ENCODE data around the gene MSI2.

DNA sequence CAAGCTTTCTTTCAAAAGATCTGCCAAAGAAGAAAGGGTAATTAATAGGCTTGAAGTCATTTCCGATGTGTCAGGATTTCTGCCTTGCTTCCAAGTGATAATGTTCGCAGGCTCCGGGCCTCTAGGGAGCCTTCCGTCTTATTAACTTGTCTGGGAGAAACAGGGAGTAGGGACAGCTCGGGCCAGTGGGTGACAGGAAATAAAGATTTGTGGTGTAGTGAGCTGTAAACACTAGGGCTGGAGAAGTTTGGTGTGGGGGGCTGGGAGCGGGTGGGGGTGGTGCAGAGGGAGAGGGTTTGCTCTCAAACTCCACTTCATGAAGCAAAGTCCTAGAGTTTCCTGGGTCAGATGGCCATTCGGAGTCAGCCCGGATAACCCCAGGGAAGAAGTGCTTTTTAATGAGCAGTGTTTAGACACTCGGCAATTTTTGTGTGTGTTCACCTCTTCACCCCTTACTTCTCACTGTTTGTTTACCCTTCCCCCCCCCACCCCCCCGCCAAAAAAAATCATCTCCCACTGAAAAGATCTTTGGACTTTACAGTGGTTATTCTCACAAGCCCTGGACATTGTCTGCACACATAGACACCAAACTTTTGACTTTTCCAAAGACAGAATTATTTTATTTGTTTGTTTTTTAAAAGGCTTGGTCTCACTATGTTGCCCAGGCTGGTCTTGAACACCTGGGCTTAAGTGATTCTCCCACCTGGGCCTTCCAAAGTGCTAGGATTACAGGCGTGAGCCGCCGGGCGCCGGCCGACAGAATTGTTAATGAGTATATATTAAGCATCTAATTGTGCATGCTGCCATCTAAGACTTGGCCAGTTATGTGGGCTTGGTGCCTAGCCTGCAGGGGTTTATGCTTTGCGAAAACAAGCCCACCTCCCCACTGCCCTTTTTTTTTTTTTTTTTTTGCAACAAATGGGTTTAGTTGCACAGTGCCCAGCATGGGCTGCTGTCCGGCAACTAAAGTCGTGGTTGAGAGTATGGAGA is 292.4 kb downstream of the MSI2 start:
- no peak for TF ChIP-seq CTCF (IDR thresholded peaks at IDR 0.05)
- no peak for TF ChIP-seq POLR2A (IDR thresholded peaks at IDR 0.05)
